ENCODE measurements around the gene XRCC3. TPM values are rescaled to one million over a fixed set of nuclear protein-coding genes. Genes with fewer than 3 reads are reported as not detected.

XRCC3 gene
- total and polyA plus RNA-seq, 10 of the 15 experiments (the other 5 are each of a cell fraction or from before 2014, with no cell fraction given): 0.37 to 52.0 (median 26.8) TPM

DNA sequence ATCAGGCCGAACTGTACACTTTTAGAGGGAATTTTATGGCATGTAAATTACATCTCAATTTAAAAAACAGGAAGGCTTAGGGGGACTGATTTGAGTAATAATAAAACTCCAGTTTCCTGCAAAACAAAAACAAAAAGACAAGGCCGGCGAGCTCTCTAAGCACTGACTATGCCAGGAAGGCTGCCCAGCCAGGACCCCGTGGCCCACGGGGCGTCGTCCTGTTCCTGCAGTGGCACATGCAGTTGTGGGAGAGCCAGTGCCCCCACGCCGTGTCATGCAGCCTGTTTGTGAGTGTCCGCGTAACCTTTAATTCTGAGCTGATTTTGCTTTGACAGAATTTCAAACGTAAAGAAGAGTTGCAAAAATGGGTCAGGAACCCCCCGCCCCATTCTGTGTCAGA is 10.5 kb downstream of the XRCC3 start:
- Histone ChIP-seq H3K9me3 (replicated peaks; ENCODE audit: control insufficient read depth, insufficient read depth, low read length) (no peaks in the 10 kb centered on the region), H3K79me2 (ENCODE audit: control insufficient read depth, insufficient read depth, low read length) (no peaks in the 10 kb centered on the region), H4K20me1 (ENCODE audit: control insufficient read depth, insufficient read depth) (no peaks in the 10 kb centered on the region), H3K27ac (ENCODE audit: control insufficient read depth, insufficient read depth) (no peak overlapping the region), H3K4me2 (ENCODE audit: control insufficient read depth, insufficient read depth) (no peak overlapping the region), H3K36me3 (ENCODE audit: control insufficient read depth in 2 of 2, insufficient read depth in 2 of 2, low read length in 1 of 2) (peaks cover 8 to 45% of the 10 kb centered on the region in 2 experiments; a peak in 3 of 4 replicates), H3K27me3 (replicated peaks in 1 of 2; ENCODE audit: control insufficient read depth in 2 of 2, insufficient read depth in 2 of 2, low read length in 1 of 2) (no peaks in the 10 kb centered on the region), H3K9ac (ENCODE audit: control insufficient read depth, insufficient read depth, low read length) (no peak overlapping the region), H2AFZ (ENCODE audit: control insufficient read depth, low read depth, low read length) (no peak overlapping the region), H3K4me3 (no peak overlapping the region), H3K4me1 (ENCODE audit: control insufficient read depth, insufficient read depth, low read length) (no peaks in the 10 kb centered on the region)
- SMC1A ChIA-PET (ENCODE audit: uncharacterized antibody, unreplicated experiment): no interaction called here
- ATAC-seq (no peak), DNase-seq (ENCODE audit: low read depth, low spot score) (no peak), FAIRE-seq (no peak)
- POLR2A ChIA-PET: no interaction called here
- CTCF ChIA-PET: no interaction called here
- TF ChIP-seq CBX3 (IDR thresholded peaks at IDR 0.05; ENCODE audit: borderline replicate concordance, low read depth) (no peak), EGR1 (IDR thresholded peaks at IDR 0.05; ENCODE audit: borderline replicate concordance in 1 of 2, low read depth in 2 of 2, low read length in 2 of 2) (no peak), RBBP5 (conservative IDR thresholded peaks at IDR 0.05) (no peak), RELA (IDR thresholded peaks at IDR 0.05; ENCODE audit: borderline replicate concordance, partially characterized antibody) (no peak), JUND (IDR thresholded peaks at IDR 0.05; ENCODE audit: low read depth, low read length) (no peak), SUPT20H (IDR thresholded peaks at IDR 0.05; ENCODE audit: borderline replicate concordance, control insufficient read depth, low read depth, low read length) (no peak), CHD4 (IDR thresholded peaks at IDR 0.05) (no peak), NRF1 (conservative IDR thresholded peaks at IDR 0.05; ENCODE audit: low read depth, low read length) (no peak), STAT1 (conservative IDR thresholded peaks at IDR 0.05) (no peak), STAT3 (IDR thresholded peaks at IDR 0.05; ENCODE audit: low read depth, low read length) (no peak)
- TF ChIP-seq, protein P1, sequence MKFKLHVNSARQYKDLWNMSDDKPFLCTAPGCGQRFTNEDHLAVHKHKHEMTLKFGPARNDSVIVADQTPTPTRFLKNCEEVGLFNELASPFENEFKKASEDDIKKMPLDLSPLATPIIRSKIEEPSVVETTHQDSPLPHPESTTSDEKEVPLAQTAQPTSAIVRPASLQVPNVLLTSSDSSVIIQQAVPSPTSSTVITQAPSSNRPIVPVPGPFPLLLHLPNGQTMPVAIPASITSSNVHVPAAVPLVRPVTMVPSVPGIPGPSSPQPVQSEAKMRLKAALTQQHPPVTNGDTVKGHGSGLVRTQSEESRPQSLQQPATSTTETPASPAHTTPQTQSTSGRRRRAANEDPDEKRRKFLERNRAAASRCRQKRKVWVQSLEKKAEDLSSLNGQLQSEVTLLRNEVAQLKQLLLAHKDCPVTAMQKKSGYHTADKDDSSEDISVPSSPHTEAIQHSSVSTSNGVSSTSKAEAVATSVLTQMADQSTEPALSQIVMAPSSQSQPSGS (IDR thresholded peaks at IDR 0.05; ENCODE audit: low read length): no peak
- TF ChIP-seq, protein P2, sequence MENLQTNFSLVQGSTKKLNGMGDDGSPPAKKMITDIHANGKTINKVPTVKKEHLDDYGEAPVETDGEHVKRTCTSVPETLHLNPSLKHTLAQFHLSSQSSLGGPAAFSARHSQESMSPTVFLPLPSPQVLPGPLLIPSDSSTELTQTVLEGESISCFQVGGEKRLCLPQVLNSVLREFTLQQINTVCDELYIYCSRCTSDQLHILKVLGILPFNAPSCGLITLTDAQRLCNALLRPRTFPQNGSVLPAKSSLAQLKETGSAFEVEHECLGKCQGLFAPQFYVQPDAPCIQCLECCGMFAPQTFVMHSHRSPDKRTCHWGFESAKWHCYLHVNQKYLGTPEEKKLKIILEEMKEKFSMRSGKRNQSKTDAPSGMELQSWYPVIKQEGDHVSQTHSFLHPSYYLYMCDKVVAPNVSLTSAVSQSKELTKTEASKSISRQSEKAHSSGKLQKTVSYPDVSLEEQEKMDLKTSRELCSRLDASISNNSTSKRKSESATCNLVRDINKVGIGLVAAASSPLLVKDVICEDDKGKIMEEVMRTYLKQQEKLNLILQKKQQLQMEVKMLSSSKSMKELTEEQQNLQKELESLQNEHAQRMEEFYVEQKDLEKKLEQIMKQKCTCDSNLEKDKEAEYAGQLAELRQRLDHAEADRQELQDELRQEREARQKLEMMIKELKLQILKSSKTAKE (IDR thresholded peaks at IDR 0.05; ENCODE audit: low read depth, poor library complexity, severe bottlenecking): no peak
- in situ Hi-C loops (cut with MboI): no loop called here
- intact Hi-C loops (cut with micrococcal nuclease; ENCODE audit: unreplicated experiment): no loop called here
- BruUV-seq (replicated peaks): no TSS peak
- RAD21 ChIA-PET (ENCODE audit: unreplicated experiment): no interaction called here
- 51% methylated on average over 13 of the region's 13 CpGs for WGBS (ENCODE audit: insufficient coverage, insufficient replicate concordance, low lambda C conversion rate, missing lambda C conversion rate)
